Ovary (tissue), 3 donors: ENCODE data around the gene POT1.

Source experiments
- POLR2A ChIP-seq: fragments of 450-650 bp; IDR thresholded peaks from one replicate; pipeline ENCODE4 v1.6.1; 2017; ENCODE audit warnings: antibody characterized with exemption, mild to moderate bottlenecking, moderate library complexity
- TF ChIP-seq, protein P1 (sequence below), 3 donors: fragments of 450-650 bp in 2 of 3; fragments of 200-600 bp in 1 of 3; IDR thresholded peaks; one replicate each; pipeline versions ENCODE4 v1.5.1 to v1.8.0; 2016 to 2022; ENCODE audit warnings: antibody characterized with exemption in 3 of 3, mild to moderate bottlenecking in 1 of 3
- donor health status: DM: no; HTN: no; CAD: no.

DNA sequence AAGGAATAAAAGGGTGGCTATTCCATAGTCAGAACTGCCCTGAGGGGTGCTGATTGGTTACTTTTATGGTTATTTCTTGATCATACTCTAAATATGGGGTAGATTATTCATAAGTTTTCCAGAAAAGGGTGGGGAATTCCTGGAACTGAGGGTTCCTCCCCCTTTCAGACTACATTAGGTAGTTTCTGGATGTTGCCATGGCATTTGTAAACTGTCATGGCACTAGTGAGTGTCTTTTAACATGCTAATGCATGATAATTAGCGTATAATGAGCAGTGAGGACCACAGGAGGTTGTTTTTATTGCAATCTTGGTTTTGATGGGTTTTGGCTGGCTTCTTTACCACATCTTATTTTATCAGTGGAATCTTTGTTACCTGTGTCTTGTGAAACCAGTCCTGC lies 26.5 kb upstream of the POT1 start:
- TF ChIP-seq, protein P1, sequence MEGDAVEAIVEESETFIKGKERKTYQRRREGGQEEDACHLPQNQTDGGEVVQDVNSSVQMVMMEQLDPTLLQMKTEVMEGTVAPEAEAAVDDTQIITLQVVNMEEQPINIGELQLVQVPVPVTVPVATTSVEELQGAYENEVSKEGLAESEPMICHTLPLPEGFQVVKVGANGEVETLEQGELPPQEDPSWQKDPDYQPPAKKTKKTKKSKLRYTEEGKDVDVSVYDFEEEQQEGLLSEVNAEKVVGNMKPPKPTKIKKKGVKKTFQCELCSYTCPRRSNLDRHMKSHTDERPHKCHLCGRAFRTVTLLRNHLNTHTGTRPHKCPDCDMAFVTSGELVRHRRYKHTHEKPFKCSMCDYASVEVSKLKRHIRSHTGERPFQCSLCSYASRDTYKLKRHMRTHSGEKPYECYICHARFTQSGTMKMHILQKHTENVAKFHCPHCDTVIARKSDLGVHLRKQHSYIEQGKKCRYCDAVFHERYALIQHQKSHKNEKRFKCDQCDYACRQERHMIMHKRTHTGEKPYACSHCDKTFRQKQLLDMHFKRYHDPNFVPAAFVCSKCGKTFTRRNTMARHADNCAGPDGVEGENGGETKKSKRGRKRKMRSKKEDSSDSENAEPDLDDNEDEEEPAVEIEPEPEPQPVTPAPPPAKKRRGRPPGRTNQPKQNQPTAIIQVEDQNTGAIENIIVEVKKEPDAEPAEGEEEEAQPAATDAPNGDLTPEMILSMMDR (IDR thresholded peaks at IDR 0.05): no peak
- no peak for TF ChIP-seq POLR2A
